Measurements from ENCODE around the gene IL18BP.

GRCh38 chr11:71949034-71949433 lies 49.7 kb upstream of the IL18BP start:
- no peak for TF ChIP-seq CTCF (IDR thresholded peaks at IDR 0.05)
- TF ChIP-seq EZH2 (IDR thresholded peaks at IDR 0.05; ENCODE audit: borderline replicate concordance, insufficient read depth, low read depth, low read length, poor library complexity, severe bottlenecking), result no peak

All from B cell (primary cell).